ENCODE results near the gene IFFO2. TPM values are rescaled to one million over a fixed set of nuclear protein-coding genes. Genes with fewer than 3 reads are reported as not detected.

IFFO2 gene
- total and polyA plus RNA-seq, 2 experiments from 2014 or later = 0.71 to 7.5 TPM

GRCh38 chr1:18901147-18901951 lies 55.1 kb downstream of the IFFO2 start:
- Histone ChIP-seq H2AFZ (no peak overlapping the region), H4K20me1 (replicated peaks; ENCODE audit: insufficient read depth) (no peaks in the 10 kb centered on the region; the same call in 1 of the 2 replicates), H3K4me1 (ENCODE audit: insufficient read depth) (peaks cover 12% of the 10 kb centered on the region), H3F3A (replicated peaks; ENCODE audit: low read depth) (no peaks in the 10 kb centered on the region), H3K27me3 (ENCODE audit: insufficient read depth) (no peaks in the 10 kb centered on the region), H3K4me3 (peak overlapping the region; percentile 98), H3K36me3 (ENCODE audit: insufficient read depth) (no peaks in the 10 kb centered on the region), H3K9me2 (ENCODE audit: insufficient read depth) (no peaks in the 10 kb centered on the region), H3K27ac (ENCODE audit: low read depth) (no peak overlapping the region), H3K79me2 (replicated peaks; ENCODE audit: insufficient read depth) (peaks cover 12% of the 10 kb centered on the region), H3K4me2 (peak overlapping the region; percentile 95)
- Mint-ChIP-seq H3K9me3 (no peaks in the 10 kb centered on the region; the same call in 2 of the 3 replicates), H3K27ac (peak overlapping the region; percentile 96), H3K36me3 (ENCODE audit: low read depth) (peaks cover 4% of the 10 kb centered on the region; the same call in 1 of the 3 replicates), H3K4me3 (peak overlapping the region; percentile 91), H3K27me3 (ENCODE audit: insufficient read depth, low read depth, poor library complexity) (peaks cover 10% of the 10 kb centered on the region), H3K4me1 (peaks cover 18% of the 10 kb centered on the region)
- ATAC-seq = no peak
- no peak for DNase-seq (ENCODE audit: low spot score)
- TF ChIP-seq REST (IDR thresholded peaks at IDR 0.05; ENCODE audit: unreplicated experiment) = no peak
- TF ChIP-seq NANOG (IDR thresholded peaks at IDR 0.05; ENCODE audit: borderline replicate concordance) = no peak
- no peak for TF ChIP-seq EZH2 (IDR thresholded peaks at IDR 0.05; ENCODE audit: low read depth, unreplicated experiment)
- no peak for TF ChIP-seq POLR2AphosphoS5 (IDR thresholded peaks at IDR 0.05; ENCODE audit: low read depth)
- TF ChIP-seq JUNB (IDR thresholded peaks at IDR 0.05; ENCODE audit: unreplicated experiment) = no peak
- TF ChIP-seq CREB1 (CRISPR knock-in tag; IDR thresholded peaks at IDR 0.05; ENCODE audit: low read depth) = no peak
- no peak for TF ChIP-seq STAT1 (IDR thresholded peaks at IDR 0.05; ENCODE audit: unreplicated experiment)
- no peak for TF ChIP-seq EZH2phosphoT487 (IDR thresholded peaks at IDR 0.05; ENCODE audit: unreplicated experiment)
- TF ChIP-seq ETS1 (IDR thresholded peaks at IDR 0.05) = no peak
- no peak for TF ChIP-seq CTCF (conservative IDR thresholded peaks at IDR 0.05; ENCODE audit: low read depth in 2 of 2)
- no peak for TF ChIP-seq ZNF331 (CRISPR knock-in tag; IDR thresholded peaks at IDR 0.05; ENCODE audit: low read depth)
- TF ChIP-seq ZNF462 (CRISPR knock-in tag; IDR thresholded peaks at IDR 0.05) = no peak
- TF ChIP-seq ZNF114 (CRISPR knock-in tag; IDR thresholded peaks at IDR 0.05) = no peak
